Measurements from ENCODE around the gene SERINC5.

DNA sequence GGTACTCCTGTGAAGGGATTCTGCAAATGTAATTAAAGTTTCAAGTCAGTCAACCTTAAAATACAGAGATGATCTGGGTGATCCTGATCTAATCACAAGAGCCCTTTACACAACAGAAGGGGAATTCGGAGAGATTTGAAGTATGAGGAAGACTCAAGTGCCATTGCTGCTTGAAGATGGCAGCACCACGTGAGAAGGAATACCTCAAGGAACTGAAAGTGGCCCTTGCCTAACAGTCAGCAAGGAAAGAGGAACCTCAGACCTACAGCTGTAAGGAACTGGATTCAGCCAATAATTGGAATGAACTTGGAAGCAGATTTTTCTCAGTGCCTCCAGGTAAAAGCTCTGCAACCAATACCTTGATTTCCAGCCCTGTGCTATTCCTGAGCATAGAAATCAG is 133.3 kb downstream of the SERINC5 start:
- TF ChIP-seq, protein P1, sequence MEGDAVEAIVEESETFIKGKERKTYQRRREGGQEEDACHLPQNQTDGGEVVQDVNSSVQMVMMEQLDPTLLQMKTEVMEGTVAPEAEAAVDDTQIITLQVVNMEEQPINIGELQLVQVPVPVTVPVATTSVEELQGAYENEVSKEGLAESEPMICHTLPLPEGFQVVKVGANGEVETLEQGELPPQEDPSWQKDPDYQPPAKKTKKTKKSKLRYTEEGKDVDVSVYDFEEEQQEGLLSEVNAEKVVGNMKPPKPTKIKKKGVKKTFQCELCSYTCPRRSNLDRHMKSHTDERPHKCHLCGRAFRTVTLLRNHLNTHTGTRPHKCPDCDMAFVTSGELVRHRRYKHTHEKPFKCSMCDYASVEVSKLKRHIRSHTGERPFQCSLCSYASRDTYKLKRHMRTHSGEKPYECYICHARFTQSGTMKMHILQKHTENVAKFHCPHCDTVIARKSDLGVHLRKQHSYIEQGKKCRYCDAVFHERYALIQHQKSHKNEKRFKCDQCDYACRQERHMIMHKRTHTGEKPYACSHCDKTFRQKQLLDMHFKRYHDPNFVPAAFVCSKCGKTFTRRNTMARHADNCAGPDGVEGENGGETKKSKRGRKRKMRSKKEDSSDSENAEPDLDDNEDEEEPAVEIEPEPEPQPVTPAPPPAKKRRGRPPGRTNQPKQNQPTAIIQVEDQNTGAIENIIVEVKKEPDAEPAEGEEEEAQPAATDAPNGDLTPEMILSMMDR (conservative IDR thresholded peaks at IDR 0.05; ENCODE audit: low read length), result no peak
- TF ChIP-seq EZH2phosphoT487 (IDR thresholded peaks at IDR 0.05; ENCODE audit: borderline replicate concordance), result no peak
